ENCODE results near the gene TROAP.
"Not testable (repeated sequence)": the region's sequence is repeated elsewhere in the genome, so short reads cannot be mapped to it uniquely, and the experiment has no call there.

Gene TROAP

GRCh38 chr12:49332891-49333371, 9.9 kb downstream of the TROAP start:
- no peaks in the 10 kb centered on the region for H3K9me3 ChIP-seq (ENCODE audit: control insufficient read depth, low read length)
- H3K27me3 ChIP-seq (ENCODE audit: control insufficient read depth, insufficient read depth, low read length) = peaks cover 63% of the 10 kb centered on the region
- H3K36me3 ChIP-seq (ENCODE audit: control insufficient read depth, insufficient read depth, low read length) = no peaks in the 10 kb centered on the region
- H3K9ac ChIP-seq (ENCODE audit: low read length) = no peak overlapping the region
- no peak overlapping the region for H3K4me3 ChIP-seq (ENCODE audit: low read length)
- H3K4me1 ChIP-seq (ENCODE audit: control insufficient read depth, insufficient read depth, low read length) = peaks cover 20% of the 10 kb centered on the region

- not testable (repeated sequence) for H3K4me3 ChIP-seq (ENCODE audit: low read length); H3K36me3 ChIP-seq (ENCODE audit: control insufficient read depth, insufficient read depth, low read length); H3K9me3 ChIP-seq (ENCODE audit: control insufficient read depth, low read length); H3K9ac ChIP-seq (ENCODE audit: low read length)
- Histone ChIP-seq H3K4me1 (ENCODE audit: control insufficient read depth, insufficient read depth, low read length) (peaks cover 20% of the 10 kb centered on the region), H3K27me3 (ENCODE audit: control insufficient read depth, insufficient read depth, low read length) (peaks cover 71% of the 10 kb centered on the region)
Measured at GRCh38 chr12:49333778-49334177, 10.7 kb downstream of the TROAP start.

GRCh38 chr12:49334226-49334625, 11.2 kb downstream of the TROAP start:
- Histone ChIP-seq H3K4me3 (ENCODE audit: low read length) (no peak overlapping the region), H3K4me1 (ENCODE audit: control insufficient read depth, insufficient read depth, low read length) (peaks cover 21% of the 10 kb centered on the region), H3K27me3 (ENCODE audit: control insufficient read depth, insufficient read depth, low read length) (peaks cover 72% of the 10 kb centered on the region), H3K9ac (ENCODE audit: low read length) (no peak overlapping the region), H3K9me3 (ENCODE audit: control insufficient read depth, low read length) (no peaks in the 10 kb centered on the region), H3K36me3 (ENCODE audit: control insufficient read depth, insufficient read depth, low read length) (no peaks in the 10 kb centered on the region)

GRCh38 chr12:49334681-49335080, 11.6 kb downstream of the TROAP start:
- H3K27me3 ChIP-seq (ENCODE audit: control insufficient read depth, insufficient read depth, low read length) = peaks cover 72% of the 10 kb centered on the region
- H3K9me3 ChIP-seq (ENCODE audit: control insufficient read depth, low read length) = no peaks in the 10 kb centered on the region

GRCh38 chr12:49335118-49335954, 12.3 kb downstream of the TROAP start:
- Histone ChIP-seq H3K36me3 (ENCODE audit: control insufficient read depth, insufficient read depth, low read length) (no peaks in the 10 kb centered on the region), H3K9me3 (ENCODE audit: control insufficient read depth, low read length) (no peaks in the 10 kb centered on the region), H3K4me3 (ENCODE audit: low read length) (no peak overlapping the region), H3K9ac (ENCODE audit: low read length) (no peak overlapping the region), H3K4me1 (ENCODE audit: control insufficient read depth, insufficient read depth, low read length) (peaks cover 26% of the 10 kb centered on the region), H3K27me3 (ENCODE audit: control insufficient read depth, insufficient read depth, low read length) (peaks cover 72% of the 10 kb centered on the region)

More at GRCh38 chr12:49334681-49335080, 11.6 kb downstream of the TROAP start:
- no peak overlapping the region for H3K4me3 ChIP-seq (ENCODE audit: low read length)
- no peak overlapping the region for H3K9ac ChIP-seq (ENCODE audit: low read length)
- H3K36me3 ChIP-seq (ENCODE audit: control insufficient read depth, insufficient read depth, low read length) = no peaks in the 10 kb centered on the region
- peaks cover 25% of the 10 kb centered on the region for H3K4me1 ChIP-seq (ENCODE audit: control insufficient read depth, insufficient read depth, low read length)

GRCh38 chr12:49335955-49336644, 13.0 kb downstream of the TROAP start:
- Histone ChIP-seq H3K36me3 (ENCODE audit: control insufficient read depth, insufficient read depth, low read length) (no peaks in the 10 kb centered on the region), H3K9ac (ENCODE audit: low read length) (no peak overlapping the region), H3K4me1 (ENCODE audit: control insufficient read depth, insufficient read depth, low read length) (peaks cover 26% of the 10 kb centered on the region), H3K9me3 (ENCODE audit: control insufficient read depth, low read length) (no peaks in the 10 kb centered on the region), H3K4me3 (ENCODE audit: low read length) (no peak overlapping the region), H3K27me3 (ENCODE audit: control insufficient read depth, insufficient read depth, low read length) (peaks cover 75% of the 10 kb centered on the region)

- Histone ChIP-seq H3K4me1 (ENCODE audit: control insufficient read depth, insufficient read depth, low read length) (peaks cover 20% of the 10 kb centered on the region), H3K36me3 (ENCODE audit: control insufficient read depth, insufficient read depth, low read length) (no peaks in the 10 kb centered on the region), H3K9ac (ENCODE audit: low read length) (peak within 1 kb of the TSS; percentile 15), H3K9me3 (ENCODE audit: control insufficient read depth, low read length) (no peaks in the 10 kb centered on the region), H3K27me3 (ENCODE audit: control insufficient read depth, insufficient read depth, low read length) (peaks cover 79% of the 10 kb centered on the region), H3K4me3 (ENCODE audit: low read length) (no peak within 1 kb of the TSS)
Measured at GRCh38 chr12:49336645-49337584, 13.9 kb downstream of the TROAP start, which contains the start of gene C1QL4. TSS of gene C1QL4 (minus strand) at chr12:49337188. CDS start at chr12:49336477, 711 bp downstream.

GRCh38 chr12:49338830-49339463, 15.9 kb downstream of the TROAP start:
- no peaks in the 10 kb centered on the region for H3K9me3 ChIP-seq (ENCODE audit: control insufficient read depth, low read length)
- H3K9ac ChIP-seq (ENCODE audit: low read length) = no peak overlapping the region
- peaks cover 39% of the 10 kb centered on the region for H3K4me1 ChIP-seq (ENCODE audit: control insufficient read depth, insufficient read depth, low read length)
- H3K4me3 ChIP-seq (ENCODE audit: low read length) = no peak overlapping the region
- peaks cover 81% of the 10 kb centered on the region for H3K27me3 ChIP-seq (ENCODE audit: control insufficient read depth, insufficient read depth, low read length)
- no peaks in the 10 kb centered on the region for H3K36me3 ChIP-seq (ENCODE audit: control insufficient read depth, insufficient read depth, low read length)

GRCh38 chr12:49339464-49339861, 16.4 kb downstream of the TROAP start:
- Histone ChIP-seq H3K36me3 (ENCODE audit: control insufficient read depth, insufficient read depth, low read length) (no peaks in the 10 kb centered on the region), H3K4me3 (ENCODE audit: low read length) (no peak overlapping the region), H3K4me1 (ENCODE audit: control insufficient read depth, insufficient read depth, low read length) (peaks cover 41% of the 10 kb centered on the region), H3K27me3 (ENCODE audit: control insufficient read depth, insufficient read depth, low read length) (peaks cover 81% of the 10 kb centered on the region), H3K9ac (ENCODE audit: low read length) (no peak overlapping the region), H3K9me3 (ENCODE audit: control insufficient read depth, low read length) (no peaks in the 10 kb centered on the region)

- H3K4me1 ChIP-seq (ENCODE audit: control insufficient read depth, insufficient read depth, low read length) = peaks cover 41% of the 10 kb centered on the region
- no peak overlapping the region for H3K4me3 ChIP-seq (ENCODE audit: low read length)
- H3K36me3 ChIP-seq (ENCODE audit: control insufficient read depth, insufficient read depth, low read length) = no peaks in the 10 kb centered on the region
- H3K9ac ChIP-seq (ENCODE audit: low read length) = no peak overlapping the region
- H3K9me3 ChIP-seq (ENCODE audit: control insufficient read depth, low read length) = no peaks in the 10 kb centered on the region
- H3K27me3 ChIP-seq (ENCODE audit: control insufficient read depth, insufficient read depth, low read length) = peaks cover 80% of the 10 kb centered on the region
Measured at GRCh38 chr12:49340095-49340870, 17.2 kb downstream of the TROAP start.

Data from mucosa of stomach (tissue), 1 donor.